ENCODE measurements around the gene SHISA9.

Gene SHISA9

DNA sequence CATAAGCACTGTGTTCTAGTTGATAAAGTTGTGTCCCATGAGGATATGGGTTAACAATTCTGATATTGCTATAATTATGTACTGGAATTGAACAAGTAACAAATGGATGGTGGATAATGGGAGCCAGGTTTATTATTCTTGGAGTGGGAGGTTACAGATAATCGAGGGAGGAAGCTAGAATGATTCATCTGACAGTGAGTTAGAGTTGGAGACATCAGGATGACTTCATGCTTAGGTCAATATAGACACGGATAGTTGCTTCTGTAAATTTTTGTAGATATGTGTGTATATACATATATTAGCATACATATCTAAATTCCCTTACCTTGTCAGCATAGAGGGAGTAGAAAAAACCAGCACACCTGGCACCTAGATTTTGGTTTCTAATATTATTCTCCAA is 293.4 kb downstream of the SHISA9 start:
- no peaks in the 10 kb centered on the region for H4K20me1 ChIP-seq (ENCODE audit: control insufficient read depth, insufficient read depth, low read depth, low read length)
- no peak overlapping the region for H3K27ac ChIP-seq (ENCODE audit: low read depth, low read length)
- TF ChIP-seq EZH2phosphoT487 (IDR thresholded peaks at IDR 0.05; ENCODE audit: borderline replicate concordance, low read length), result no peak
- TF ChIP-seq, protein P1, sequence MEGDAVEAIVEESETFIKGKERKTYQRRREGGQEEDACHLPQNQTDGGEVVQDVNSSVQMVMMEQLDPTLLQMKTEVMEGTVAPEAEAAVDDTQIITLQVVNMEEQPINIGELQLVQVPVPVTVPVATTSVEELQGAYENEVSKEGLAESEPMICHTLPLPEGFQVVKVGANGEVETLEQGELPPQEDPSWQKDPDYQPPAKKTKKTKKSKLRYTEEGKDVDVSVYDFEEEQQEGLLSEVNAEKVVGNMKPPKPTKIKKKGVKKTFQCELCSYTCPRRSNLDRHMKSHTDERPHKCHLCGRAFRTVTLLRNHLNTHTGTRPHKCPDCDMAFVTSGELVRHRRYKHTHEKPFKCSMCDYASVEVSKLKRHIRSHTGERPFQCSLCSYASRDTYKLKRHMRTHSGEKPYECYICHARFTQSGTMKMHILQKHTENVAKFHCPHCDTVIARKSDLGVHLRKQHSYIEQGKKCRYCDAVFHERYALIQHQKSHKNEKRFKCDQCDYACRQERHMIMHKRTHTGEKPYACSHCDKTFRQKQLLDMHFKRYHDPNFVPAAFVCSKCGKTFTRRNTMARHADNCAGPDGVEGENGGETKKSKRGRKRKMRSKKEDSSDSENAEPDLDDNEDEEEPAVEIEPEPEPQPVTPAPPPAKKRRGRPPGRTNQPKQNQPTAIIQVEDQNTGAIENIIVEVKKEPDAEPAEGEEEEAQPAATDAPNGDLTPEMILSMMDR (IDR thresholded peaks at IDR 0.05; ENCODE audit: low read depth, low read length, poor library complexity, severe bottlenecking), result no peak
- H3K36me3 ChIP-seq (ENCODE audit: control insufficient read depth, low read length), result no peaks in the 10 kb centered on the region
- H3F3A ChIP-seq (ENCODE audit: control insufficient read depth, insufficient read depth), result no peaks in the 10 kb centered on the region
- no peaks in the 10 kb centered on the region for H3K27me3 ChIP-seq (ENCODE audit: control insufficient read depth, low read length)
- H3K4me2 ChIP-seq (ENCODE audit: low read length), result no peak overlapping the region
- no peaks in the 10 kb centered on the region for H3K9me2 ChIP-seq (replicated peaks; ENCODE audit: control insufficient read depth, low read length)
- no peak overlapping the region for H3K4me3 ChIP-seq (ENCODE audit: low read length)
- H3K9me3 ChIP-seq (ENCODE audit: control insufficient read depth, insufficient read depth, low read length), result no peaks in the 10 kb centered on the region
- H3K79me2 ChIP-seq (ENCODE audit: control insufficient read depth, low read length), result no peaks in the 10 kb centered on the region
- no peaks in the 10 kb centered on the region for H3K4me1 ChIP-seq (ENCODE audit: control insufficient read depth, low read length)

DNA sequence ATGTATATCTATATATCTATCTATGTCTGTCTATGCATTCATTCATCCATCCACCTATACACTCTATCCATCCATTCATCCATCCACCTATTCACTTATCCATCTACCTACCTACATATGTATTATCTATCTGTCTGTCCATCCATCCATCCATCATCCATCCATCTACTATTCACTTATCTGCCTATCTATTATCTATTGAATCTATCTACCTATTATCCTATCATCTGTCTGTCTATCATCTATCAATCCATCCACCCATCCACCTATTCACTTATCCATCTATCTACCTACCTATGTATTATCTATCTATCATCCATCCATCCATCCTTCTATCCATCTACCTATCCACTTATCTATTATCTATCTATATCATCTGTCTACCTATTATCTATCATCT is 302.3 kb downstream of the SHISA9 start:
- no peaks in the 10 kb centered on the region for H3K79me2 ChIP-seq (ENCODE audit: control insufficient read depth, low read length)
- TF ChIP-seq, protein P1 (IDR thresholded peaks at IDR 0.05; ENCODE audit: low read depth, low read length, poor library complexity, severe bottlenecking), result no peak
- no peak for TF ChIP-seq EZH2phosphoT487 (IDR thresholded peaks at IDR 0.05; ENCODE audit: borderline replicate concordance, low read length)
- no peaks in the 10 kb centered on the region for H3K9me2 ChIP-seq (replicated peaks; ENCODE audit: control insufficient read depth, low read length)
- no peaks in the 10 kb centered on the region for H4K20me1 ChIP-seq (ENCODE audit: control insufficient read depth, insufficient read depth, low read depth, low read length)
- H3K36me3 ChIP-seq (ENCODE audit: control insufficient read depth, low read length), result no peaks in the 10 kb centered on the region
- H3K9me3 ChIP-seq (ENCODE audit: control insufficient read depth, insufficient read depth, low read length), result no peaks in the 10 kb centered on the region
- no peaks in the 10 kb centered on the region for H3F3A ChIP-seq (ENCODE audit: control insufficient read depth, insufficient read depth)
- H3K27me3 ChIP-seq (ENCODE audit: control insufficient read depth, low read length), result no peaks in the 10 kb centered on the region
- no peak overlapping the region for H3K4me3 ChIP-seq (ENCODE audit: low read length)
- H3K27ac ChIP-seq (ENCODE audit: low read depth, low read length), result no peak overlapping the region
- no peak overlapping the region for H3K4me2 ChIP-seq (ENCODE audit: low read length)
- no peaks in the 10 kb centered on the region for H3K4me1 ChIP-seq (ENCODE audit: control insufficient read depth, low read length)

DNA sequence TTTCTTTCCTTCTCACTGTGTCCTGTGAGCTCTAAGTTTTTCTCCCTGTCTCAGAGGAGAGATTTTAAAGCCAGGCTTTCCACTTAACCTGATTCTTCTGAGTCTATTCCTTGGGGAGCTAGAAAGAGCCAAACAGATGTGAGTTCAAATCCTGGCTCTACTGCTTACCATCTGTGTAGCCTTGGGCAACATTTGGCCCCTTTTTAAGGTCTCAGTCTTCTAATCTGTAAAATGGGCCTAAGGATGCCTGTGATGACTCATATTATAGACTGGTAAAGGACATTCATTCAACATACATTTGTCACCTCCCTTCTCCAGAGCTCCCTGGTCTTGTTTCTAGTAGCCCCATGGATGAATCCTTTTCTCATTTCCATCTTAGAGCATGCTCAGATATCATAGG is 304.0 kb downstream of the SHISA9 start:
- TF ChIP-seq EZH2phosphoT487 (IDR thresholded peaks at IDR 0.05; ENCODE audit: borderline replicate concordance, low read length), result no peak
- TF ChIP-seq, protein P1 (IDR thresholded peaks at IDR 0.05; ENCODE audit: low read depth, low read length, poor library complexity, severe bottlenecking), result no peak
- Histone ChIP-seq H4K20me1 (ENCODE audit: control insufficient read depth, insufficient read depth, low read depth, low read length) (no peaks in the 10 kb centered on the region), H3K9me3 (ENCODE audit: control insufficient read depth, insufficient read depth, low read length) (no peaks in the 10 kb centered on the region)

DNA sequence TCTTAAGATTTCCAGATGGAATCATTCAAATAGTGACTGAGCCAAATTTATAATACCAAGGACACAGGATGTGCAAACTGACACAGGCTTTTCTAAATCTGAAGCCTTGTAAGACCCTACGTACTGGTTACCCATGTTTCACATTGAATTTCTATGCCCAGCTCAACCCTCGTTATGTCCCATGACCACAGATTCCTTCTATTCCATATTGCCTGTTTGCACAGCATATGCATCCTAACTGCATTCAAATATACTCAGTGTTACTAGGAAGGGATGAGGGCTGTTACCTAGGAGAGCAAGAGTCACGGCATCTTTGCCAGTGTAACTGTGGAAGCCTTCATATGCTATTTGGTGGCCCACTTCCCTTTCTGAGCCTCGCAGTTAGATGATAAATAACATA is 305.2 kb downstream of the SHISA9 start:
- Histone ChIP-seq H3K36me3 (ENCODE audit: control insufficient read depth, low read length) (no peaks in the 10 kb centered on the region), H3F3A (ENCODE audit: control insufficient read depth, insufficient read depth) (no peaks in the 10 kb centered on the region), H3K9me3 (ENCODE audit: control insufficient read depth, insufficient read depth, low read length) (no peaks in the 10 kb centered on the region), H3K27ac (ENCODE audit: low read depth, low read length) (no peak overlapping the region), H3K27me3 (ENCODE audit: control insufficient read depth, low read length) (no peaks in the 10 kb centered on the region), H3K4me1 (ENCODE audit: control insufficient read depth, low read length) (no peaks in the 10 kb centered on the region), H3K9me2 (replicated peaks; ENCODE audit: control insufficient read depth, low read length) (no peaks in the 10 kb centered on the region), H3K79me2 (ENCODE audit: control insufficient read depth, low read length) (no peaks in the 10 kb centered on the region), H3K4me3 (ENCODE audit: low read length) (no peak overlapping the region), H3K4me2 (ENCODE audit: low read length) (no peak overlapping the region), H4K20me1 (ENCODE audit: control insufficient read depth, insufficient read depth, low read depth, low read length) (no peaks in the 10 kb centered on the region)
- TF ChIP-seq EZH2phosphoT487 (IDR thresholded peaks at IDR 0.05; ENCODE audit: borderline replicate concordance, low read length), result no peak
- TF ChIP-seq, protein P1 (IDR thresholded peaks at IDR 0.05; ENCODE audit: low read depth, low read length, poor library complexity, severe bottlenecking), result no peak

More for the DNA sequence above, 304.0 kb downstream of the SHISA9 start:
- Histone ChIP-seq H3K27ac (ENCODE audit: low read depth, low read length) (no peak overlapping the region), H3K27me3 (ENCODE audit: control insufficient read depth, low read length) (no peaks in the 10 kb centered on the region), H3K36me3 (ENCODE audit: control insufficient read depth, low read length) (no peaks in the 10 kb centered on the region), H3K9me2 (replicated peaks; ENCODE audit: control insufficient read depth, low read length) (no peaks in the 10 kb centered on the region), H3K4me2 (ENCODE audit: low read length) (no peak overlapping the region), H3F3A (ENCODE audit: control insufficient read depth, insufficient read depth) (no peaks in the 10 kb centered on the region), H3K4me3 (ENCODE audit: low read length) (no peak overlapping the region), H3K79me2 (ENCODE audit: control insufficient read depth, low read length) (no peaks in the 10 kb centered on the region), H3K4me1 (ENCODE audit: control insufficient read depth, low read length) (no peaks in the 10 kb centered on the region)
